B cell (primary cell): ENCODE measurements around the gene IRS1. TPM values are rescaled to one million over a fixed set of nuclear protein-coding genes. Genes with fewer than 3 reads are reported as not detected.
"Not testable (repeated sequence)": the region's sequence is repeated elsewhere in the genome, so short reads cannot be mapped to it uniquely, and the experiment has no call there.

Experiments
- ATAC-seq: fragments of 200-7000 bp; cut with Tn5 transposase; one replicate; pipeline ENCODE4 v1.10.0; 2021; ENCODE audit warnings: low read depth, mild to moderate bottlenecking, moderate number of reproducible peaks, moderate library complexity
- CTCF ChIA-PET: fragments of 350-600 bp; sonication (Branson Sonifier 250); formaldehyde crosslinking; loops from one replicate; lab custom pipeline; 2021; ENCODE audit warnings: antibody characterized with exemption, inconsistent platforms; lab: Charles Lee
- POLR2A ChIA-PET: fragments of 350-600 bp; sonication (Branson Sonifier 250); formaldehyde crosslinking; loops from one replicate; lab custom pipeline; 2021; ENCODE audit warnings: antibody characterized with exemption; lab: Charles Lee
- DNase-seq: peaks from one replicate; pipeline ENCODE4 v3.0.0; 2013
- H2AFZ ChIP-seq: 2 replicates; pipeline ENCODE4 v1.6.1; 2012; ENCODE audit warnings: mild to moderate bottlenecking, low read depth, low read length; ENCODE audit not compliant: insufficient read depth, poor library complexity, severe bottlenecking
- H3K27ac ChIP-seq, 2 donors: 1 replicate in 1 of 2; 2 replicates in 1 of 2; pipeline ENCODE4 v1.5.1; 2012 to 2013; ENCODE audit warnings: low read length in 2 of 2, mild to moderate bottlenecking in 2 of 2, moderate library complexity in 1 of 2
- H3K27me3 ChIP-seq, 4 experiments: fragments of 200-600 bp in 1 of 4; sonication (generic) in 1 of 4; replicated peaks in 1 of 4; 1 replicate in 2 of 4; 2 replicates in 2 of 4; pipeline versions ENCODE4 v1.6.1 to v1.7.0; 2013 to 2016; ENCODE audit warnings: low read length in 3 of 4, mild to moderate bottlenecking in 2 of 4, mixed read lengths in 1 of 4, moderate library complexity in 1 of 4; ENCODE audit not compliant: insufficient read depth in 4 of 4, control insufficient read depth in 3 of 4; ENCODE audit errors: control extremely low read depth in 1 of 4
- H3K36me3 ChIP-seq, 2 experiments: replicated peaks in 1 of 2; 1 replicate in 1 of 2; 2 replicates in 1 of 2; pipeline versions ENCODE4 v1.6.1 to v1.7.1; 2013; ENCODE audit warnings: low read length in 1 of 2; ENCODE audit not compliant: insufficient read depth in 2 of 2, control insufficient read depth in 1 of 2; ENCODE audit errors: control extremely low read depth in 1 of 2, extremely low read depth in 1 of 2
- H3K4me1 ChIP-seq, 2 donors: fragments of 200-600 bp in 1 of 2; sonication (generic) in 1 of 2; 1 replicate in 1 of 2; 2 replicates in 1 of 2; pipeline versions ENCODE4 v1.5.1 to v1.6.1; 2013 to 2017; ENCODE audit warnings: low read length in 2 of 2; ENCODE audit not compliant: control insufficient read depth in 2 of 2, insufficient read depth in 2 of 2
- H3K4me2 ChIP-seq: replicated peaks from 2 replicates; pipeline ENCODE3; 2012; ENCODE audit warnings: mild to moderate bottlenecking, low read depth, low read length; ENCODE audit not compliant: poor library complexity, severe bottlenecking
- H3K4me3 ChIP-seq, 5 experiments: fragments of 200-600 bp in 1 of 5; sonication (generic) in 1 of 5; 1 replicate in 3 of 5; 2 replicates in 2 of 5; pipeline versions ENCODE4 v1.5.1 to v1.7.0; 2011 to 2016; ENCODE audit warnings: low read length in 4 of 5, mild to moderate bottlenecking in 4 of 5, low read depth in 2 of 5, control low read depth in 1 of 5, moderate library complexity in 1 of 5; ENCODE audit not compliant: insufficient read depth in 1 of 5; ENCODE audit errors: control extremely low read depth in 1 of 5, extremely low read depth in 1 of 5
- H3K79me2 ChIP-seq: fragments of 200-600 bp; sonication (generic); one replicate; pipeline ENCODE4 v1.6.0; 2016; ENCODE audit warnings: low read length; ENCODE audit not compliant: control insufficient read depth, insufficient read depth
- H3K9ac ChIP-seq: fragments of 200-600 bp; sonication (generic); 2 replicates; pipeline ENCODE4 v1.6.1; 2017; ENCODE audit warnings: mild to moderate bottlenecking, low read length, moderate library complexity
- H3K9me3 ChIP-seq, 3 donors: one replicate each; pipeline versions ENCODE4 v1.6.1 to v1.7.1; 2013; ENCODE audit warnings: low read length in 2 of 3; ENCODE audit not compliant: control insufficient read depth in 2 of 3, insufficient read depth in 1 of 3; ENCODE audit errors: control extremely low read depth in 1 of 3
- H4K20me1 ChIP-seq: 2 replicates; pipeline ENCODE4 v1.6.0; 2012; ENCODE audit warnings: mild to moderate bottlenecking, low read length; ENCODE audit not compliant: insufficient read depth, control insufficient read depth, poor library complexity, severe bottlenecking
- H3K27ac Mint-ChIP-seq: one replicate; pipeline ENCODE4 v1.8.0; 2021; ENCODE audit warnings: mixed read lengths
- H3K27me3 Mint-ChIP-seq: one replicate; pipeline ENCODE4 v1.8.0; 2021; ENCODE audit warnings: mixed read lengths
- H3K4me1 Mint-ChIP-seq: one replicate; pipeline ENCODE4 v1.8.0; 2021; ENCODE audit warnings: mixed read lengths
- H3K4me3 Mint-ChIP-seq: one replicate; pipeline ENCODE4 v1.8.0; 2021; ENCODE audit warnings: mixed read lengths
- H3K9me3 Mint-ChIP-seq: one replicate; pipeline ENCODE4 v1.8.0; 2022; ENCODE audit warnings: mixed read lengths; ENCODE audit not compliant: insufficient read depth
- CTCF ChIP-seq: fragments of 200-600 bp; IDR thresholded peaks from one replicate; pipeline ENCODE4 v1.8.0; 2022; ENCODE audit warnings: antibody characterized with exemption, mild to moderate bottlenecking
- EZH2 ChIP-seq: IDR thresholded peaks from 2 replicates; pipeline ENCODE4 v1.6.1; 2012; ENCODE audit warnings: borderline replicate concordance, low read depth, mild to moderate bottlenecking, moderate library complexity, low read length; ENCODE audit not compliant: insufficient read depth, poor library complexity, severe bottlenecking
- WGBS: methylation state at CpG from one replicate; pipeline ENCODE4 v1.1.5; 2013; ENCODE audit warnings: missing lambda C conversion rate; ENCODE audit not compliant: insufficient coverage; 5-methylcytosine and 5-hydroxymethylcytosine counted together
- intact Hi-C: fragments of 100-400 bp; cut with micrococcal nuclease; formaldehyde crosslinking; loops from one replicate; pipeline ENCODE4 v1.10.0; 2022
- polyA plus RNA-seq: library from polyadenylated mRNA; depleted of rRNA; stranded (reverse); fragments of >200 nt; gene quantifications from 2 replicates; pipeline ENCODE4 v1.2.3, GENCODE V29; 2012
- total RNA-seq, 2 donors: library from RNA; stranded (reverse); fragments of 120-200 nt in 1 of 2; gene quantifications; 1 replicate in 1 of 2; 2 replicates in 1 of 2; pipeline versions ENCODE4 v1.2.3 to v1.2.4, GENCODE V29; 2013 to 2022

The IRS1 gene
- total and polyA plus RNA-seq, 2 donors (not counting 1 experiment from before 2014, with no cell fraction given) = 3.8 to 11.9 TPM

- Histone ChIP-seq H3K4me2 (peak overlapping the region; percentile 87), H3K27me3 (no peaks in the 10 kb centered on the region), H3K4me3 (peak overlapping the region; percentile 48 to 85 (median 77)), H3K27ac (peak overlapping the region; percentile 95 to 99), H3K79me2 (peaks cover 53% of the 10 kb centered on the region), H3K36me3 (peaks cover 0 to 2% of the 10 kb centered on the region in 2 experiments), H4K20me1 (peaks cover 9% of the 10 kb centered on the region), H3K4me1 (peaks cover 46 to 50% of the 10 kb centered on the region in 2 donors), H2AFZ (peak overlapping the region; percentile 77), H3K9me3 (peaks cover 0 to 5% (median 0%) of the 10 kb centered on the region in 3 donors), H3K9ac (peak overlapping the region; percentile 98)
- ATAC-seq (peak; percentile 7), DNase-seq (no peak)
- H3K27ac Mint-ChIP-seq = peak overlapping the region; percentile 100
- 11% methylated on average over 26 of the region's 26 CpGs for WGBS
- peak overlapping the region; percentile 98 for H3K4me3 Mint-ChIP-seq
- H3K9me3 Mint-ChIP-seq = no peaks in the 10 kb centered on the region
- intact Hi-C loops = loop anchor here (1.0 to 5.0 kb wide), 4 partner anchors 8 to 150 kb away; no protein-coding TSS in a partner anchor
- POLR2A ChIA-PET = interaction anchor here (0.9 to 2.5 kb wide), 6 partner anchors 10 to 149 kb away, joined by 3 to 16 read pairs (median 7); partner anchors contain the start of gene IRS1
- H3K27me3 Mint-ChIP-seq = no peaks in the 10 kb centered on the region
- CTCF ChIA-PET = interaction anchor here (0.7 to 3.1 kb wide), 12 partner anchors 10 to 620 kb away, joined by 3 to 13 read pairs (median 6); partner anchors contain the start of gene IRS1
- peaks cover 51% of the 10 kb centered on the region for H3K4me1 Mint-ChIP-seq
- TF ChIP-seq EZH2 = no peak
- no peak for TF ChIP-seq CTCF
These were observed 35.8 kb upstream of the IRS1 start for GRCh38 chr2:226835420-226835795.

- H2AFZ ChIP-seq, H4K20me1 ChIP-seq, DNase-seq, ATAC-seq, H3K27me3 Mint-ChIP-seq, H3K9me3 Mint-ChIP-seq, H3K9me3 ChIP-seq, H3K27me3 ChIP-seq, H3K36me3 ChIP-seq: not testable (repeated sequence)
- peak overlapping the region; percentile 98 for H3K4me3 Mint-ChIP-seq
- whole genome bisulfite sequencing = 89% methylated on average over 11 of the region's 18 CpGs
- POLR2A ChIA-PET = interaction anchor here (0.9 to 2.5 kb wide), 4 partner anchors 9 to 149 kb away, joined by 3 to 16 read pairs (median 7); partner anchors contain the start of gene IRS1
- Histone ChIP-seq H3K4me1 (peaks cover 40 to 45% of the 10 kb centered on the region in 2 donors), H3K4me2 (peak overlapping the region; percentile 87), H3K4me3 (peak overlapping the region; percentile 48 to 85 (median 77)), H3K79me2 (peaks cover 48% of the 10 kb centered on the region), H3K9ac (peak overlapping the region; percentile 98), H3K27ac (peak overlapping the region in 1 of 2 donors; percentile 99)
- intact Hi-C loops = loop anchor here (1.0 to 5.0 kb wide), 4 partner anchors 8 to 150 kb away; no protein-coding TSS in a partner anchor
- CTCF ChIA-PET = interaction anchor here (0.7 to 3.1 kb wide), 10 partner anchors 9 to 150 kb away, joined by 3 to 13 read pairs (median 6); partner anchors contain the start of gene IRS1
- H3K27ac Mint-ChIP-seq = peak overlapping the region; percentile 61
- peaks cover 48% of the 10 kb centered on the region for H3K4me1 Mint-ChIP-seq
These were observed 35.3 kb upstream of the IRS1 start for GRCh38 chr2:226834880-226835279.
